Adrenal gland (tissue), 12 donors: ENCODE results near the gene NDUFV2. TPM values are rescaled to one million over a fixed set of nuclear protein-coding genes. Genes with fewer than 3 reads are reported as not detected.

Experiments
- DNase-seq, 7 donors: peaks; one replicate each; pipeline ENCODE4 v3.0.0-alpha.2; 2019 to 2020
- H3K27ac ChIP-seq, 5 donors: fragments of 200-600 bp; sonication (generic) in 4 of 5; 1 replicate in 3 of 5; 2 replicates in 2 of 5; pipeline versions ENCODE4 v1.5.1 to v1.8.0; 2016 to 2020; ENCODE audit warnings: mild to moderate bottlenecking in 1 of 5
- H3K27me3 ChIP-seq: fragments of 200-600 bp; 2 replicates; pipeline ENCODE4 v1.8.0; 2021
- H3K36me3 ChIP-seq, 2 donors: fragments of 200-600 bp; replicated peaks in 1 of 2; 1 replicate in 1 of 2; 2 replicates in 1 of 2; pipeline versions ENCODE4 v1.5.1 to v1.8.0; 2018 to 2022
- H3K4me1 ChIP-seq, 2 donors: fragments of 200-600 bp; replicated peaks in 1 of 2; 1 replicate in 1 of 2; 2 replicates in 1 of 2; pipeline versions ENCODE4 v1.5.1 to v1.8.0; 2018 to 2021
- H3K4me3 ChIP-seq, 4 donors: fragments of 200-600 bp; sonication (generic) in 3 of 4; one replicate each; pipeline ENCODE4 v1.5.1; 2016 to 2018
- H3K9me3 ChIP-seq, 3 donors: fragments of 200-600 bp; sonication (generic) in 1 of 3; replicated peaks in 1 of 3; 1 replicate in 2 of 3; 2 replicates in 1 of 3; pipeline versions ENCODE4 v1.5.1 to v1.8.0; 2016 to 2021
- POLR2A ChIP-seq, 2 donors: fragments of 450-650 bp; IDR thresholded peaks; one replicate each; pipeline ENCODE4 v1.6.1; 2017; ENCODE audit warnings: antibody characterized with exemption in 2 of 2, mild to moderate bottlenecking in 2 of 2, moderate library complexity in 1 of 2
- WGBS, 4 donors: extraction: QIAGEN DNeasy Blood & Tissue Kit in 2 of 4; methylation state at CpG; one replicate each; pipeline versions ENCODE4 v1.1.5 to v1.1.7; 2013 to 2017; 5-methylcytosine and 5-hydroxymethylcytosine counted together
- intact Hi-C, 2 donors: fragments of 100-400 bp; cut with DNase I; formaldehyde crosslinking; loops; one replicate each; pipeline versions ENCODE4 v1.14.1 to v1.15.0; 2022 to 2023
- polyA plus RNA-seq, 3 donors: library from polyadenylated mRNA; stranded (reverse); fragments of 200-250 nt in 2 of 3; fragments of 350-450 nt in 1 of 3; fragmentation: Illumina TruSeq in 1 of 3; extraction: RNeasy Lipid Tissue Mini Kit (QIAGEN cat#74804) in 1 of 3; gene quantifications; one replicate each; pipeline ENCODE4 v1.2.3, GENCODE V29; 2013 to 2014
- total RNA-seq, 9 donors: library from RNA; depleted of rRNA in 4 of 9; stranded (reverse); fragments of >200 nt in 4 of 9; fragments of 120-200 nt in 1 of 9; fragmentation: NEBNext Ultra II Directional in 1 of 9; extraction: Animal tissue kit (Norgen Biotek cat#: 25700) in 1 of 9; gene quantifications; one replicate each; pipeline versions ENCODE4 v1.1.0 to v1.2.4, GENCODE V29; 2013 to 2023
- TF ChIP-seq, protein P1 (sequence below), 6 experiments: fragments of 450-650 bp in 4 of 6; fragments of 200-600 bp in 2 of 6; sonication (generic) in 1 of 6; IDR thresholded peaks; 1 replicate in 5 of 6; 2 replicates in 1 of 6; pipeline versions ENCODE4 v1.5.1 to v1.8.0; 2016 to 2021; ENCODE audit warnings: antibody characterized with exemption in 6 of 6, mild to moderate bottlenecking in 2 of 6, moderate library complexity in 1 of 6
- donor health status: healthy with polysubstance abuse.
- donor health status: Bipolar disorder and iron deficiency.
- donor health status: DM: yes; HTN: yes; CAD: no.
- donor health status: DM: no; HTN: no; CAD: no.
- donor health status: DM: no; HTN: no; CAD: no.
- donor health status: DM: yes; HTN: yes; CAD: no.

Gene NDUFV2
- total and polyA plus RNA-seq, 12 donors = 130 to 569 (median 219) TPM

DNA sequence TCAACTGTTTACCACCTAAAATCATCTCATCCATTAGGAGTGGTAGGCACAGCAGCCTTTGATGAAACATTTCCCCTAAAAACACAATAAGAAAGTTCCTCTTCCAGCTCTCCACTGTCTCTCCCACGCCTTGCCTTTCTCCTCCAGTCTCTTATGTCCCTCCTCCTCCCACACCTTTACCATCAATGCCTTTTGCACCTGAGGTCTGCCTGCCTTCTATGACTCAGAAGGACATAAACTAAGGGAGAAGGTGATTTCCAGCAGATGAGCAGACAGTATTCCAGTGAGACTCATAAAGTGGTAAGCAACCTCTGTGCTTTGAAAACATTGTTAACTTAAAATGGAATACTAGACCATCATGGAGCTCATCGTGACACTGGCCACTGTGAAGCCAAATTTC is 34.2 kb upstream of the NDUFV2 start:
- intact Hi-C loops = no loop called here

DNA sequence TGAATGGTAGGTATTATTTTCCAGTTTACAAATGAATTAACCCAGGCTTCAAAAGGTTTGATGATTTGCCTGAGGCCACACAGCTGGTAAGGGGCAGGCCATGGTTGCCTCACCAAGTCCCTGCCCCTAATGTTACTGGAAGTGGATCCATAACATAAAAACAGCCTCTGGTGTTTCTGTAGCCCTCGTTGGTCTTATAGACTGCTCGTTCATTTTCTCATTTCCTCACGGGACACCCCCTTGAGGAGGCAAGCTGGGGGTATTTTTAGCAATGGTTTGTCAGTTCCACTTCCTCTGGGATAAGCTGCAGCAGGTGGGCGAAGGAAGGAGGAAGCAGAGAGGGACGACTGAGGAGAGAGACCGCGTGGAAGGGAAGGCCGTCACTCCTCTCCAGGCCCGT is 32.9 kb upstream of the NDUFV2 start:
- no peak for DNase-seq
- 48 to 58% (median 52%) methylated on average over 9 of the region's 9 CpGs for WGBS, 4 donors
- no peak overlapping the region for H3K4me3 ChIP-seq
- no peak overlapping the region for H3K27ac ChIP-seq
- TF ChIP-seq POLR2A (IDR thresholded peaks at IDR 0.05) = no peak
- TF ChIP-seq, protein P1, sequence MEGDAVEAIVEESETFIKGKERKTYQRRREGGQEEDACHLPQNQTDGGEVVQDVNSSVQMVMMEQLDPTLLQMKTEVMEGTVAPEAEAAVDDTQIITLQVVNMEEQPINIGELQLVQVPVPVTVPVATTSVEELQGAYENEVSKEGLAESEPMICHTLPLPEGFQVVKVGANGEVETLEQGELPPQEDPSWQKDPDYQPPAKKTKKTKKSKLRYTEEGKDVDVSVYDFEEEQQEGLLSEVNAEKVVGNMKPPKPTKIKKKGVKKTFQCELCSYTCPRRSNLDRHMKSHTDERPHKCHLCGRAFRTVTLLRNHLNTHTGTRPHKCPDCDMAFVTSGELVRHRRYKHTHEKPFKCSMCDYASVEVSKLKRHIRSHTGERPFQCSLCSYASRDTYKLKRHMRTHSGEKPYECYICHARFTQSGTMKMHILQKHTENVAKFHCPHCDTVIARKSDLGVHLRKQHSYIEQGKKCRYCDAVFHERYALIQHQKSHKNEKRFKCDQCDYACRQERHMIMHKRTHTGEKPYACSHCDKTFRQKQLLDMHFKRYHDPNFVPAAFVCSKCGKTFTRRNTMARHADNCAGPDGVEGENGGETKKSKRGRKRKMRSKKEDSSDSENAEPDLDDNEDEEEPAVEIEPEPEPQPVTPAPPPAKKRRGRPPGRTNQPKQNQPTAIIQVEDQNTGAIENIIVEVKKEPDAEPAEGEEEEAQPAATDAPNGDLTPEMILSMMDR (IDR thresholded peaks at IDR 0.05) = no peak
- peaks cover 6 to 7% of the 10 kb centered on the region in 2 donors for H3K4me1 ChIP-seq
- no peaks in the 10 kb centered on the region for H3K9me3 ChIP-seq
- intact Hi-C loops = no loop called here
- H3K27me3 ChIP-seq = no peaks in the 10 kb centered on the region
- no peaks in the 10 kb centered on the region for H3K36me3 ChIP-seq

More for the DNA sequence above, 34.2 kb upstream of the NDUFV2 start:
- Histone ChIP-seq H3K4me3 (no peak overlapping the region), H3K36me3 (no peaks in the 10 kb centered on the region), H3K9me3 (no peaks in the 10 kb centered on the region), H3K4me1 (peaks cover 0 to under 1% of the 10 kb centered on the region in 2 donors), H3K27ac (no peak overlapping the region), H3K27me3 (no peaks in the 10 kb centered on the region)
- TF ChIP-seq POLR2A (IDR thresholded peaks at IDR 0.05) = no peak
- TF ChIP-seq, protein P1 (IDR thresholded peaks at IDR 0.05) = no peak
- WGBS, 4 donors = 88 to 89% (median 88%) methylated on average over 2 of the region's 2 CpGs
- DNase-seq = no peak

DNA sequence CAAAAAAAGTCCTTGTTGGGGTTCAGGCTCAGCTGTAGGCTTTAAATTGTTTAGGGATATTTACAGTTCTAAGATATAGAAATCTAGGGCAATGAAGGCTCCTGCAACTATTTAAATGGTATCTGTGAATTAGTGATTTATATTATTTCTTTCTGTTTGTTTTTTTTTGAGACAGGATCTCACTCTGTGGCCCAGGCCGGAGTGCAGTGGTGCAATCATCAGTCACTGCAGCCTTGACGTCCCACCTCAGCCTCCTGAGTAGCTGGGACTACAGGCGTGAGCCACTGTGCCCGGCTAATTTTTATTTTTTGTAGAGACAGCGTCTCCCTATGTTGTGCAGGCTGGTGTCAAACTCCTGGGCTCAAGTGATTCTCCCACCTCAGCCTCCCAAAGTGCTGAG is 32.3 kb upstream of the NDUFV2 start:
- no peaks in the 10 kb centered on the region for H3K36me3 ChIP-seq

DNA sequence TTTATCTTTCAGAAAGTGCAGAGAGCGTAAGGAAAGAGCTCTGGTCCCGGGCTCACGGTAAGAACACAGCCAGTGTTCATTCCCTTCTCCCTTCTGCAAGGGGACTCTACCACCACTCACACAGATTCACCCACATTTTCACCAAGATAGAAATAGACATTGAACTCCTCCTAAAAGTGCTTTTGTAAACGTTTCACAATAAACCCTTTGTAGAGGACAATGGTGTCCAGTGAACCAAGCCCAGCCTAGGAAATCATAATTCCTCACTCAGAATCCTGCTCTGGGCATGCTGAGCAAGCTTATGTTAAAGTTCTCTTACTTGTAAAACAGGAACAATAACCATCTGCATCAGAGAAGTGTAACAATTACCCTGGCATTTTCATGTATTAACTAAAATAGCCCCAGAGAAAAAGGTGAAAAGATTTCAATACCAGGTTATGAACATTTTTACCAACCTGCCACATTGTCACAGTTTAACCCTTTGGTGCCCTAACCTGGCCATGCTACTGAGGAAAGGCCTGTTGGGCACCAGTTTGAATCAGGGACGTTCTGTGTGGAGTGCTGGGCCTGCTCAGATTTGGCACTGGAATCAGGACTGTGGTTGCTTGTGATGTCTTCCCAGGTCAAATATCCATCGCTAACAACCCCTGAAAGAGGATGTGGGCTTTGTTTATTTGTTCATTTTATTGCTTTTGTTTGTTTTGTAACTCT is 22.5 kb upstream of the NDUFV2 start:
- Histone ChIP-seq H3K4me3 (no peak overlapping the region), H3K4me1 (no peaks in the 10 kb centered on the region), H3K9me3 (no peaks in the 10 kb centered on the region), H3K27me3 (no peaks in the 10 kb centered on the region), H3K27ac (peak overlapping the region in 1 of 5 donors; percentile 59), H3K36me3 (no peaks in the 10 kb centered on the region)
- intact Hi-C loops = loop anchor here in 1 of 2 donors (10.0 kb wide), 2 partner anchors 245 to 435 kb away; no protein-coding TSS in a partner anchor
- DNase-seq = no peak
- TF ChIP-seq POLR2A (IDR thresholded peaks at IDR 0.05) = no peak
- TF ChIP-seq, protein P1 (IDR thresholded peaks at IDR 0.05) = no peak
- WGBS, 4 donors = 64 to 69% (median 67%) methylated on average over 6 of the region's 6 CpGs

More for the DNA sequence above, 32.3 kb upstream of the NDUFV2 start:
- no peak overlapping the region for H3K27ac ChIP-seq
- 76 to 90% (median 83%) methylated on average over 5 of the region's 5 CpGs for WGBS, 4 donors
- H3K4me3 ChIP-seq = no peak overlapping the region
- intact Hi-C loops = loop anchor here in 1 of 2 donors (5.0 to 10.0 kb wide), 3 partner anchors 77 to 445 kb away; no protein-coding TSS in a partner anchor
- no peaks in the 10 kb centered on the region for H3K27me3 ChIP-seq
- TF ChIP-seq, protein P1 (IDR thresholded peaks at IDR 0.05) = no peak
- no peak for TF ChIP-seq POLR2A (IDR thresholded peaks at IDR 0.05)
- H3K4me1 ChIP-seq = peaks cover 6 to 7% of the 10 kb centered on the region in 2 donors
- H3K9me3 ChIP-seq = no peaks in the 10 kb centered on the region
- DNase-seq = no peak
